ENCODE results near the gene FRG2B.

The FRG2B gene

DNA sequence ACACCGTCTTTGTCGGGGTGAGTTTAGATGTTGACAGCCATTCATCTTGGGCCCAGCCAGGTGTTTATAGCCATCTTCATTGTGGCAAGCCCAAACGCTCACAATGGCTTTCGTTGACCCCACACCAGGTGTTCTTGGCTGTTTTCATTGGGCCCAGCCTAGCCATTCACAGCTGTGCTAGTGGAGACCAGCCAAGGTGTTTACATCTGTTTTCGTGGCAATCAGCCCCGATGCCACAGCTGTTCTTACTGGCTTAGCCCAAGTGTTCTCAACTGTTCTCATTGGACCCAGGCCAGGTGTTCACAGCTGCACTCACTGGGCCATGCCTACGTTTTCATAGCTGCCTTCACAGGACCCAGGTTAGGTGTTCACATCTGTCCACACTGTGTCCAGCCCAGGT lies 7.7 kb downstream of the FRG2B start:
- H2BK12ac ChIP-seq (ENCODE audit: low read length), result no peak overlapping the region
- H3K23ac ChIP-seq (ENCODE audit: low read depth, low read length, poor library complexity), result no peak overlapping the region
- H3K9me3 ChIP-seq (replicated peaks in 1 of 2; ENCODE audit: control insufficient read depth in 2 of 2, insufficient read depth in 1 of 2, low read depth in 1 of 2, low read length in 2 of 2), result peaks cover 0 to 60% of the 10 kb centered on the region in 2 donors
- H3K79me1 ChIP-seq (ENCODE audit: low read depth, low read length), result peaks cover 1% of the 10 kb centered on the region
- H3K14ac ChIP-seq (ENCODE audit: low read length), result no peak overlapping the region
- no peak overlapping the region for H2BK15ac ChIP-seq (ENCODE audit: low read length)
- no peak overlapping the region for H2AFZ ChIP-seq (ENCODE audit: low read length)
- no peak for DNase-seq (ENCODE audit: low spot score)
- no peak overlapping the region for H3K9ac ChIP-seq (ENCODE audit: low read depth, low read length, poor library complexity)
- no peak overlapping the region for H4K91ac ChIP-seq (ENCODE audit: low read depth, low read length, poor library complexity)
- no peak overlapping the region for H2BK5ac ChIP-seq (ENCODE audit: low read length)
- H3K4me3 ChIP-seq (ENCODE audit: low read length in 2 of 2), result no peak overlapping the region
- peaks cover 0 to 3% (median 0%) of the 10 kb centered on the region in 3 experiments for H3K27me3 ChIP-seq (ENCODE audit: control insufficient read depth in 3 of 3, insufficient read depth in 3 of 3, low read depth in 1 of 3, low read length in 3 of 3)
- H3K18ac ChIP-seq (ENCODE audit: low read length), result no peak overlapping the region
- no peak overlapping the region for H3K4ac ChIP-seq (ENCODE audit: low read length)
- no peak overlapping the region for H3K4me2 ChIP-seq (ENCODE audit: insufficient read depth, low read length, poor library complexity, severe bottlenecking)
- no peaks in the 10 kb centered on the region for H3K4me1 ChIP-seq (ENCODE audit: control insufficient read depth in 2 of 2, insufficient read depth in 1 of 2, low read depth in 1 of 2, low read length in 2 of 2)
- H2BK120ac ChIP-seq (ENCODE audit: low read depth, low read length), result no peak overlapping the region
- no peak overlapping the region for H4K8ac ChIP-seq (ENCODE audit: low read depth, low read length)
- H3K27ac ChIP-seq (replicated peaks; ENCODE audit: low read length), result no peak overlapping the region
- no peak overlapping the region for H2AK5ac ChIP-seq (ENCODE audit: low read depth, low read length)
- no peaks in the 10 kb centered on the region for H3K36me3 ChIP-seq (replicated peaks in 1 of 2; ENCODE audit: control insufficient read depth in 2 of 2, insufficient read depth in 2 of 2, low read length in 2 of 2)
- no CpG with 5 or more reads among the region's 7 CpGs for WGBS, 2 donors (ENCODE audit: extremely low coverage in 2 of 2, insufficient read length in 2 of 2, insufficient replicate concordance in 1 of 2)

- Histone ChIP-seq H3K18ac (ENCODE audit: low read length) (no peak overlapping the region), H3K4me2 (ENCODE audit: insufficient read depth, low read length, poor library complexity, severe bottlenecking) (no peak overlapping the region), H3K9me3 (replicated peaks in 1 of 2; ENCODE audit: control insufficient read depth in 2 of 2, insufficient read depth in 1 of 2, low read depth in 1 of 2, low read length in 2 of 2) (peaks cover 0 to 68% of the 10 kb centered on the region in 2 donors), H2BK15ac (ENCODE audit: low read length) (no peak overlapping the region), H3K4ac (ENCODE audit: low read length) (no peak overlapping the region), H3K4me1 (ENCODE audit: control insufficient read depth in 2 of 2, insufficient read depth in 1 of 2, low read depth in 1 of 2, low read length in 2 of 2) (no peaks in the 10 kb centered on the region), H3K79me1 (ENCODE audit: low read depth, low read length) (peaks cover 1% of the 10 kb centered on the region), H3K9ac (ENCODE audit: low read depth, low read length, poor library complexity) (no peak overlapping the region), H3K4me3 (ENCODE audit: low read length in 2 of 2) (no peak overlapping the region), H2BK5ac (ENCODE audit: low read length) (no peak overlapping the region), H4K8ac (ENCODE audit: low read depth, low read length) (no peak overlapping the region), H3K27ac (replicated peaks; ENCODE audit: low read length) (no peak overlapping the region), H3K27me3 (ENCODE audit: control insufficient read depth in 3 of 3, insufficient read depth in 3 of 3, low read depth in 1 of 3, low read length in 3 of 3) (peaks cover 0 to 4% (median 0%) of the 10 kb centered on the region in 3 experiments), H2AFZ (ENCODE audit: low read length) (no peak overlapping the region), H2BK12ac (ENCODE audit: low read length) (no peak overlapping the region), H3K14ac (ENCODE audit: low read length) (no peak overlapping the region), H3K23ac (ENCODE audit: low read depth, low read length, poor library complexity) (no peak overlapping the region), H2AK5ac (ENCODE audit: low read depth, low read length) (no peak overlapping the region), H4K91ac (ENCODE audit: low read depth, low read length, poor library complexity) (no peak overlapping the region), H3K36me3 (replicated peaks in 1 of 2; ENCODE audit: control insufficient read depth in 2 of 2, insufficient read depth in 2 of 2, low read length in 2 of 2) (no peaks in the 10 kb centered on the region), H2BK120ac (ENCODE audit: low read depth, low read length) (no peak overlapping the region)
- no peak for DNase-seq (ENCODE audit: low spot score)
- WGBS, 2 donors (ENCODE audit: extremely low coverage in 2 of 2, insufficient read length in 2 of 2, insufficient replicate concordance in 1 of 2), result no CpG with 5 or more reads among the region's 7 CpGs
These were observed 9.4 kb downstream of the FRG2B start for GRCh38 chr10:133617196-133617595.

- no CpG with 5 or more reads among the region's 8 CpGs for WGBS, 2 donors (ENCODE audit: extremely low coverage in 2 of 2, insufficient read length in 2 of 2, insufficient replicate concordance in 1 of 2)
- H4K8ac ChIP-seq (ENCODE audit: low read depth, low read length), result no peak overlapping the region
- no peaks in the 10 kb centered on the region for H3K36me3 ChIP-seq (replicated peaks in 1 of 2; ENCODE audit: control insufficient read depth in 2 of 2, insufficient read depth in 2 of 2, low read length in 2 of 2)
- H2AFZ ChIP-seq (ENCODE audit: low read length), result no peak overlapping the region
- peaks cover 0 to 65% of the 10 kb centered on the region in 2 donors for H3K9me3 ChIP-seq (replicated peaks in 1 of 2; ENCODE audit: control insufficient read depth in 2 of 2, insufficient read depth in 1 of 2, low read depth in 1 of 2, low read length in 2 of 2)
- no peak for DNase-seq (ENCODE audit: low spot score)
- H2BK15ac ChIP-seq (ENCODE audit: low read length), result no peak overlapping the region
- H3K4me1 ChIP-seq (ENCODE audit: control insufficient read depth in 2 of 2, insufficient read depth in 1 of 2, low read depth in 1 of 2, low read length in 2 of 2), result no peaks in the 10 kb centered on the region
- no peak overlapping the region for H2BK120ac ChIP-seq (ENCODE audit: low read depth, low read length)
- H3K4me2 ChIP-seq (ENCODE audit: insufficient read depth, low read length, poor library complexity, severe bottlenecking), result no peak overlapping the region
- H3K79me1 ChIP-seq (ENCODE audit: low read depth, low read length), result peaks cover 1% of the 10 kb centered on the region
- no peak overlapping the region for H2BK12ac ChIP-seq (ENCODE audit: low read length)
- no peak overlapping the region for H2BK5ac ChIP-seq (ENCODE audit: low read length)
- H3K23ac ChIP-seq (ENCODE audit: low read depth, low read length, poor library complexity), result no peak overlapping the region
- no peak overlapping the region for H3K27ac ChIP-seq (replicated peaks; ENCODE audit: low read length)
- no peak overlapping the region for H3K14ac ChIP-seq (ENCODE audit: low read length)
- H3K27me3 ChIP-seq (ENCODE audit: control insufficient read depth in 3 of 3, insufficient read depth in 3 of 3, low read depth in 1 of 3, low read length in 3 of 3), result peaks cover 0 to 4% (median 0%) of the 10 kb centered on the region in 3 experiments
- no peak overlapping the region for H3K4me3 ChIP-seq (ENCODE audit: low read length in 2 of 2)
- H4K91ac ChIP-seq (ENCODE audit: low read depth, low read length, poor library complexity), result no peak overlapping the region
- H3K9ac ChIP-seq (ENCODE audit: low read depth, low read length, poor library complexity), result no peak overlapping the region
- no peak overlapping the region for H3K4ac ChIP-seq (ENCODE audit: low read length)
- H3K18ac ChIP-seq (ENCODE audit: low read length), result no peak overlapping the region
- H2AK5ac ChIP-seq (ENCODE audit: low read depth, low read length), result no peak overlapping the region
These were observed 10.0 kb downstream of the FRG2B start for GRCh38 chr10:133616371-133617130.

GRCh38 chr10:133614830-133615580 lies 11.6 kb downstream of the FRG2B start:
- Histone ChIP-seq H3K9ac (ENCODE audit: low read depth, low read length, poor library complexity) (no peak overlapping the region), H3K18ac (ENCODE audit: low read length) (no peak overlapping the region), H3K4ac (ENCODE audit: low read length) (no peak overlapping the region), H2AFZ (ENCODE audit: low read length) (no peak overlapping the region), H3K79me1 (ENCODE audit: low read depth, low read length) (peaks cover 1% of the 10 kb centered on the region), H3K27me3 (ENCODE audit: control insufficient read depth in 3 of 3, insufficient read depth in 3 of 3, low read depth in 1 of 3, low read length in 3 of 3) (peaks cover 0 to 4% (median 0%) of the 10 kb centered on the region in 3 experiments), H4K8ac (ENCODE audit: low read depth, low read length) (no peak overlapping the region), H2BK12ac (ENCODE audit: low read length) (no peak overlapping the region), H2BK5ac (ENCODE audit: low read length) (no peak overlapping the region), H3K9me3 (replicated peaks in 1 of 2; ENCODE audit: control insufficient read depth in 2 of 2, insufficient read depth in 1 of 2, low read depth in 1 of 2, low read length in 2 of 2) (peaks cover 0 to 59% of the 10 kb centered on the region in 2 donors), H2BK15ac (ENCODE audit: low read length) (no peak overlapping the region), H3K27ac (replicated peaks; ENCODE audit: low read length) (no peak overlapping the region), H3K4me2 (ENCODE audit: insufficient read depth, low read length, poor library complexity, severe bottlenecking) (no peak overlapping the region), H3K4me3 (ENCODE audit: low read length in 2 of 2) (peak overlapping the region in 1 of 2 donors; percentile 36), H2AK5ac (ENCODE audit: low read depth, low read length) (no peak overlapping the region), H3K36me3 (replicated peaks in 1 of 2; ENCODE audit: control insufficient read depth in 2 of 2, insufficient read depth in 2 of 2, low read length in 2 of 2) (no peaks in the 10 kb centered on the region), H3K23ac (ENCODE audit: low read depth, low read length, poor library complexity) (no peak overlapping the region), H2BK120ac (ENCODE audit: low read depth, low read length) (no peak overlapping the region), H4K91ac (ENCODE audit: low read depth, low read length, poor library complexity) (no peak overlapping the region), H3K4me1 (ENCODE audit: control insufficient read depth in 2 of 2, insufficient read depth in 1 of 2, low read depth in 1 of 2, low read length in 2 of 2) (no peaks in the 10 kb centered on the region), H3K14ac (ENCODE audit: low read length) (no peak overlapping the region)
- WGBS, 2 donors (ENCODE audit: extremely low coverage in 2 of 2, insufficient read length in 2 of 2, insufficient replicate concordance in 1 of 2), result no CpG with 5 or more reads among the region's 10 CpGs
- DNase-seq (ENCODE audit: low spot score), result no peak
